ENCODE results near the gene DPH7. TPM values are rescaled to one million over a fixed set of nuclear protein-coding genes. Genes with fewer than 3 reads are reported as not detected.

The DPH7 gene
- polyA plus RNA-seq, 1 donor from 2014 or later = 145 TPM

DNA sequence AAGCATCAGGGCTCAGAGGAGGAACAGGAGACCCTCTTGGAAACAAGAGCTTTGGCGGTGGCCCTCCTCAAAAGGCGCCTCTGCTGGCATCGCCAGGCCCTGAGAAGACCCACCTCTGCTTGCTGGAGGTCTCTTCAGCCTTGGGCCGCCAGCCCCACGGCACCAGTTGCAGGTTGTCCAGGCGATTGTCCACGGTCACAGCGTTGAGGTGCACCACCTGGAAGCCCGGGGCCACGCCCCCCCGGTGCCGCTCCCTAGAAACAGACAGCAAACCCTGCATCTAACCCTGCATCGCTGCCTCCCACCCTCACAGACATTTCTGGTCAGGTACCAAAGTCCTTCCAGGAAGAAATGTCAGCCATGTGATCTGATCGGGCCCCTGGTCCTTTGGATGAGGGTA lies 8.1 kb upstream of the DPH7 start:
- Histone ChIP-seq H3K27ac (ENCODE audit: low read length) (no peak overlapping the region), H3K9ac (ENCODE audit: low read length) (no peak overlapping the region), H3K4me2 (ENCODE audit: low read length) (no peak overlapping the region), H4K20me1 (ENCODE audit: insufficient read depth) (no peaks in the 10 kb centered on the region), H3K9me2 (ENCODE audit: insufficient read depth, low read length) (no peaks in the 10 kb centered on the region), H2AFZ (ENCODE audit: low read depth, low read length) (no peak overlapping the region), H3K36me3 (ENCODE audit: insufficient read depth, low read length) (no peaks in the 10 kb centered on the region), H3K27me3 (ENCODE audit: insufficient read depth, low read depth, low read length) (no peaks in the 10 kb centered on the region), H3K4me3 (ENCODE audit: low read length) (no peak overlapping the region), H3K79me2 (replicated peaks; ENCODE audit: insufficient read depth, low read length) (peaks cover 11% of the 10 kb centered on the region), H3F3A (ENCODE audit: insufficient read depth, low read length, poor library complexity, severe bottlenecking) (no peaks in the 10 kb centered on the region), H3K9me3 (ENCODE audit: low read length) (no peaks in the 10 kb centered on the region)
- TF ChIP-seq EZH2 (IDR thresholded peaks at IDR 0.05; ENCODE audit: borderline replicate concordance, insufficient read depth, low read length, poor library complexity, severe bottlenecking) (no peak), EP300 (conservative IDR thresholded peaks at IDR 0.05; ENCODE audit: poor library complexity, severe bottlenecking) (no peak), SMC3 (conservative IDR thresholded peaks at IDR 0.05; ENCODE audit: poor library complexity) (no peak), RAD21 (conservative IDR thresholded peaks at IDR 0.05) (no peak)
- TF ChIP-seq, protein P1, sequence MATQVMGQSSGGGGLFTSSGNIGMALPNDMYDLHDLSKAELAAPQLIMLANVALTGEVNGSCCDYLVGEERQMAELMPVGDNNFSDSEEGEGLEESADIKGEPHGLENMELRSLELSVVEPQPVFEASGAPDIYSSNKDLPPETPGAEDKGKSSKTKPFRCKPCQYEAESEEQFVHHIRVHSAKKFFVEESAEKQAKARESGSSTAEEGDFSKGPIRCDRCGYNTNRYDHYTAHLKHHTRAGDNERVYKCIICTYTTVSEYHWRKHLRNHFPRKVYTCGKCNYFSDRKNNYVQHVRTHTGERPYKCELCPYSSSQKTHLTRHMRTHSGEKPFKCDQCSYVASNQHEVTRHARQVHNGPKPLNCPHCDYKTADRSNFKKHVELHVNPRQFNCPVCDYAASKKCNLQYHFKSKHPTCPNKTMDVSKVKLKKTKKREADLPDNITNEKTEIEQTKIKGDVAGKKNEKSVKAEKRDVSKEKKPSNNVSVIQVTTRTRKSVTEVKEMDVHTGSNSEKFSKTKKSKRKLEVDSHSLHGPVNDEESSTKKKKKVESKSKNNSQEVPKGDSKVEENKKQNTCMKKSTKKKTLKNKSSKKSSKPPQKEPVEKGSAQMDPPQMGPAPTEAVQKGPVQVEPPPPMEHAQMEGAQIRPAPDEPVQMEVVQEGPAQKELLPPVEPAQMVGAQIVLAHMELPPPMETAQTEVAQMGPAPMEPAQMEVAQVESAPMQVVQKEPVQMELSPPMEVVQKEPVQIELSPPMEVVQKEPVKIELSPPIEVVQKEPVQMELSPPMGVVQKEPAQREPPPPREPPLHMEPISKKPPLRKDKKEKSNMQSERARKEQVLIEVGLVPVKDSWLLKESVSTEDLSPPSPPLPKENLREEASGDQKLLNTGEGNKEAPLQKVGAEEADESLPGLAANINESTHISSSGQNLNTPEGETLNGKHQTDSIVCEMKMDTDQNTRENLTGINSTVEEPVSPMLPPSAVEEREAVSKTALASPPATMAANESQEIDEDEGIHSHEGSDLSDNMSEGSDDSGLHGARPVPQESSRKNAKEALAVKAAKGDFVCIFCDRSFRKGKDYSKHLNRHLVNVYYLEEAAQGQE (IDR thresholded peaks at IDR 0.05; ENCODE audit: borderline replicate concordance) = no peak

DNA sequence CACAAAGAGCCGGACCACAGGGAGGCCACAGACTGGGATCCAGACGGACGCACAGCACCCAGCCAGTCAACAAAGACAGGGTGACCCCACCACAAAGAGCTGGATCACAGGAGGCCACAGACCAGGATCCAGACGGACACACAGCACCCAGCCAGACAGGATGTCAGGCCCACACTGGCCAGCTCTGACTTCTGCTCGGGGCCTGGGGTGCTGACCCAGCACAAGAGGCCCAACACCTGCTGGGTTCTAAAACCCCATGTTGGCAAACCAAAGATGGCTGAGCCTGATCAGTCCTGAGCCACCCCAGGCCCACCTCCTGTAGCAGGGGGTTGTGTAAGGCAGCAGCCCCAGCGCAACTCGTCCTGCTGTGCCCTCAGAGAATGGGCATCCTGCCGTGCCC lies 5.2 kb upstream of the DPH7 start:
- Histone ChIP-seq H4K20me1 (ENCODE audit: insufficient read depth) (no peaks in the 10 kb centered on the region), H3K4me2 (ENCODE audit: low read length) (no peak overlapping the region), H3K79me2 (replicated peaks; ENCODE audit: insufficient read depth, low read length) (peaks cover 4% of the 10 kb centered on the region), H3F3A (ENCODE audit: insufficient read depth, low read length, poor library complexity, severe bottlenecking) (no peaks in the 10 kb centered on the region), H3K27ac (ENCODE audit: low read length) (no peak overlapping the region), H3K9me2 (ENCODE audit: insufficient read depth, low read length) (no peaks in the 10 kb centered on the region), H3K27me3 (ENCODE audit: insufficient read depth, low read depth, low read length) (no peaks in the 10 kb centered on the region), H3K36me3 (ENCODE audit: insufficient read depth, low read length) (no peaks in the 10 kb centered on the region), H2AFZ (ENCODE audit: low read depth, low read length) (no peak overlapping the region), H3K9ac (ENCODE audit: low read length) (no peak overlapping the region), H3K4me3 (ENCODE audit: low read length) (no peak overlapping the region), H3K9me3 (ENCODE audit: low read length) (no peaks in the 10 kb centered on the region)
- no peak for TF ChIP-seq TAF1 (IDR thresholded peaks at IDR 0.05; ENCODE audit: low read depth)
- no peak for TF ChIP-seq EZH2 (IDR thresholded peaks at IDR 0.05; ENCODE audit: borderline replicate concordance, insufficient read depth, low read length, poor library complexity, severe bottlenecking)
- TF ChIP-seq, protein P1 (IDR thresholded peaks at IDR 0.05; ENCODE audit: borderline replicate concordance) = no peak

DNA sequence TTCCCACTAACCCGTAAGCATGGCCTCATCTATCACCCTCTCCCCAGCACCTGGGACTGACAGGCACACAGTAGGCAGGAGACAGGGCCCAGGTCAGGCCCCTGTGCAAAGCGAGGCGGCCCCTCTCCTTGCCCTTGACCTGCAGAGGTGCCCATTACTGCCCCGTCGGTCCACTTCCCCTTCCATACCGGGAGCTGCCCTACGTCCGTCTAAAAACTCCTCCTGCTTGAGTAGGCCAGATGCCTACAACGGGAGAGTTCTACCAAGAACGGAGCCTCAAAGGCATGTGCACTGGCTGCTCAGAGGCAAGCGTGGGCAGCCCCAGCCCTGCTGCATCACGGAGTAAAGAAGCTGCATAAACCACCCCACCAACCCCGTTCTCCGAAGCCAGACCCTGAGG lies 4.6 kb upstream of the DPH7 start:
- Histone ChIP-seq H3K36me3 (ENCODE audit: insufficient read depth, low read length) (no peaks in the 10 kb centered on the region), H4K20me1 (ENCODE audit: insufficient read depth) (no peaks in the 10 kb centered on the region)

More for the DNA sequence above, 4.6 kb upstream of the DPH7 start:
- no peak overlapping the region for H3K9ac ChIP-seq (ENCODE audit: low read length)
- H3K9me3 ChIP-seq (ENCODE audit: low read length) = no peaks in the 10 kb centered on the region
- no peak overlapping the region for H3K27ac ChIP-seq (ENCODE audit: low read length)
- no peak overlapping the region for H3K4me3 ChIP-seq (ENCODE audit: low read length)
- H3K9me2 ChIP-seq (ENCODE audit: insufficient read depth, low read length) = no peaks in the 10 kb centered on the region
- H3K27me3 ChIP-seq (ENCODE audit: insufficient read depth, low read depth, low read length) = no peaks in the 10 kb centered on the region
- H3K79me2 ChIP-seq (replicated peaks; ENCODE audit: insufficient read depth, low read length) = no peaks in the 10 kb centered on the region
- TF ChIP-seq SMC3 (conservative IDR thresholded peaks at IDR 0.05; ENCODE audit: poor library complexity) (no peak), EZH2 (IDR thresholded peaks at IDR 0.05; ENCODE audit: borderline replicate concordance, insufficient read depth, low read length, poor library complexity, severe bottlenecking) (no peak), MXI1 (conservative IDR thresholded peaks at IDR 0.05; ENCODE audit: poor library complexity, severe bottlenecking) (no peak)
- H2AFZ ChIP-seq (ENCODE audit: low read depth, low read length) = no peak overlapping the region
- no peaks in the 10 kb centered on the region for H3F3A ChIP-seq (ENCODE audit: insufficient read depth, low read length, poor library complexity, severe bottlenecking)
- no peak overlapping the region for H3K4me2 ChIP-seq (ENCODE audit: low read length)

Measured in neural cell (in vitro differentiated cells).